Neural progenitor cell (in vitro differentiated cells): ENCODE measurements around the gene SRSF8. TPM values are rescaled to one million over a fixed set of nuclear protein-coding genes. Genes with fewer than 3 reads are reported as not detected.

Experiments used
- DNase-seq: peaks from one replicate; pipeline ENCODE4 v3.0.0-alpha.2; 2016; ENCODE audit warnings: low spot score
- H2AFZ ChIP-seq: fragments of 200-600 bp; sonication (generic); replicated peaks from 2 replicates; pipeline ENCODE4 v1.6.1; 2016; ENCODE audit warnings: antibody characterized with exemption
- H3F3A ChIP-seq: fragments of 200-600 bp; sonication (generic); 2 replicates; pipeline ENCODE4 v1.6.1; 2016; ENCODE audit warnings: antibody characterized with exemption, low read depth
- H3K27ac ChIP-seq: fragments of 200-600 bp; sonication (generic); 2 replicates; pipeline ENCODE4 v1.5.1; 2016; ENCODE audit warnings: mild to moderate bottlenecking
- H3K27me3 ChIP-seq: fragments of 200-600 bp; sonication (generic); 2 replicates; pipeline ENCODE4 v1.6.1; 2016; ENCODE audit warnings: mild to moderate bottlenecking, moderate library complexity
- H3K36me3 ChIP-seq: fragments of 200-600 bp; sonication (generic); 2 replicates; pipeline ENCODE4 v1.5.1; 2016
- H3K4me1 ChIP-seq: fragments of 200-600 bp; sonication (generic); 2 replicates; pipeline ENCODE4 v1.6.1; 2016; ENCODE audit warnings: mixed run types
- H3K4me2 ChIP-seq: fragments of 200-600 bp; sonication (generic); 2 replicates; pipeline ENCODE4 v1.6.1; 2016
- H3K4me3 ChIP-seq: fragments of 200-600 bp; sonication (generic); 2 replicates; pipeline ENCODE4 v1.5.1; 2016
- H3K79me2 ChIP-seq: fragments of 200-600 bp; sonication (generic); 2 replicates; pipeline ENCODE4 v1.6.1; 2016; ENCODE audit warnings: low read depth
- H3K9ac ChIP-seq: fragments of 200-600 bp; sonication (generic); 2 replicates; pipeline ENCODE4 v1.6.1; 2016
- H3K9me3 ChIP-seq: fragments of 200-600 bp; sonication (generic); 2 replicates; pipeline ENCODE4 v1.5.1; 2016; ENCODE audit warnings: low read depth
- H4K20me1 ChIP-seq: fragments of 200-600 bp; sonication (generic); 2 replicates; pipeline ENCODE4 v1.6.1; 2016; ENCODE audit warnings: low read depth
- H3K27ac Mint-ChIP-seq: 3 replicates; pipeline ENCODE4 v1.8.0; 2021; ENCODE audit warnings: mixed read lengths
- H3K27me3 Mint-ChIP-seq: 2 replicates; pipeline ENCODE4 v1.8.0; 2022; ENCODE audit warnings: low read depth, mild to moderate bottlenecking, inconsistent platforms, moderate library complexity, mixed read lengths; ENCODE audit not compliant: insufficient read depth
- H3K36me3 Mint-ChIP-seq: 3 replicates; pipeline ENCODE4 v1.8.0; 2021; ENCODE audit warnings: mixed read lengths
- H3K4me1 Mint-ChIP-seq: 3 replicates; pipeline ENCODE4 v1.8.0; 2021; ENCODE audit warnings: mixed read lengths
- H3K4me3 Mint-ChIP-seq: 3 replicates; pipeline ENCODE4 v1.8.0; 2021; ENCODE audit warnings: mild to moderate bottlenecking, moderate library complexity, mixed read lengths
- H3K9me3 Mint-ChIP-seq: 3 replicates; pipeline ENCODE4 v1.8.0; 2020; ENCODE audit warnings: mixed read lengths
- EZH2 ChIP-seq: fragments of 200-600 bp; sonication (generic); IDR thresholded peaks from 2 replicates; pipeline ENCODE4 v1.6.1; 2017; ENCODE audit warnings: antibody characterized with exemption, mild to moderate bottlenecking, moderate library complexity
- EZH2phosphoT487 ChIP-seq: fragments of 200-600 bp; sonication (generic); IDR thresholded peaks from 2 replicates; pipeline ENCODE4 v1.6.1; 2017; ENCODE audit warnings: antibody characterized with exemption
- total RNA-seq: library from RNA; depleted of rRNA; stranded (reverse); fragments of >200 nt; gene quantifications from 2 replicates; pipeline ENCODE4 v1.2.3, GENCODE V29; 2015; ENCODE audit warnings: low replicate concordance
- TF ChIP-seq, protein P1 (sequence below): fragments of 200-600 bp; sonication (generic); IDR thresholded peaks from 2 replicates; pipeline ENCODE4 v1.5.1; 2017; ENCODE audit warnings: antibody characterized with exemption, mild to moderate bottlenecking

The SRSF8 gene
- total RNA-seq, 1 donor from 2014 or later, result 17.6 TPM

DNA sequence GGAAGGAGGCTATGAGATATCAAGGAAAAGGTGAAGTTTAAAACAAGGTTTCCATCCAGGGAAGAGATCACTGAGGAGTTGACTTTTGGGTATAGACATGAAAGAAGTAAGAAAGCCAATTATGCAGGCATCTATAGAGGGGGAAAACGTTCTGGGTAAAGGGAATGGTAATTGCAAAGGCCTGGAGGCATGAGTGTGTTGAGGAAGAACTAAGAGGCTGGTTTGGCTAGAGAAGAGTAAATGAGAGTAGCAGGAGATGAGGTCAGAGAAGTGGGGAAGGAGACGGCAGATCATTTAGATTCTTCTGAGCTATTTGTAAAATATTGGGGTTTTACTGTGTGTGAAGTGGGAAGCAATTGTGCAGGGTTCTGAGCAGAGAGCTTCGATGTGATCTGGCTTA, 30.5 kb downstream of the SRSF8 start:
- peaks cover 4% of the 10 kb centered on the region for H3K27me3 Mint-ChIP-seq
- H3K4me1 Mint-ChIP-seq, result peaks cover 15% of the 10 kb centered on the region
- Histone ChIP-seq H3K4me2 (no peak overlapping the region), H3K36me3 (no peaks in the 10 kb centered on the region), H3F3A (no peaks in the 10 kb centered on the region), H3K9ac (no peak overlapping the region), H3K27ac (no peak overlapping the region), H3K4me1 (no peaks in the 10 kb centered on the region), H3K9me3 (no peaks in the 10 kb centered on the region), H2AFZ (no peak overlapping the region), H3K4me3 (no peak overlapping the region), H3K27me3 (peaks cover 7% of the 10 kb centered on the region), H3K79me2 (no peaks in the 10 kb centered on the region), H4K20me1 (no peaks in the 10 kb centered on the region)
- no peak for DNase-seq
- TF ChIP-seq, protein P1, sequence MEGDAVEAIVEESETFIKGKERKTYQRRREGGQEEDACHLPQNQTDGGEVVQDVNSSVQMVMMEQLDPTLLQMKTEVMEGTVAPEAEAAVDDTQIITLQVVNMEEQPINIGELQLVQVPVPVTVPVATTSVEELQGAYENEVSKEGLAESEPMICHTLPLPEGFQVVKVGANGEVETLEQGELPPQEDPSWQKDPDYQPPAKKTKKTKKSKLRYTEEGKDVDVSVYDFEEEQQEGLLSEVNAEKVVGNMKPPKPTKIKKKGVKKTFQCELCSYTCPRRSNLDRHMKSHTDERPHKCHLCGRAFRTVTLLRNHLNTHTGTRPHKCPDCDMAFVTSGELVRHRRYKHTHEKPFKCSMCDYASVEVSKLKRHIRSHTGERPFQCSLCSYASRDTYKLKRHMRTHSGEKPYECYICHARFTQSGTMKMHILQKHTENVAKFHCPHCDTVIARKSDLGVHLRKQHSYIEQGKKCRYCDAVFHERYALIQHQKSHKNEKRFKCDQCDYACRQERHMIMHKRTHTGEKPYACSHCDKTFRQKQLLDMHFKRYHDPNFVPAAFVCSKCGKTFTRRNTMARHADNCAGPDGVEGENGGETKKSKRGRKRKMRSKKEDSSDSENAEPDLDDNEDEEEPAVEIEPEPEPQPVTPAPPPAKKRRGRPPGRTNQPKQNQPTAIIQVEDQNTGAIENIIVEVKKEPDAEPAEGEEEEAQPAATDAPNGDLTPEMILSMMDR, result no peak
- TF ChIP-seq EZH2, result no peak
- no peak for TF ChIP-seq EZH2phosphoT487
- H3K27ac Mint-ChIP-seq, result no peak overlapping the region
- no peak overlapping the region for H3K4me3 Mint-ChIP-seq
- H3K36me3 Mint-ChIP-seq, result no peaks in the 10 kb centered on the region
- no peaks in the 10 kb centered on the region for H3K9me3 Mint-ChIP-seq

DNA sequence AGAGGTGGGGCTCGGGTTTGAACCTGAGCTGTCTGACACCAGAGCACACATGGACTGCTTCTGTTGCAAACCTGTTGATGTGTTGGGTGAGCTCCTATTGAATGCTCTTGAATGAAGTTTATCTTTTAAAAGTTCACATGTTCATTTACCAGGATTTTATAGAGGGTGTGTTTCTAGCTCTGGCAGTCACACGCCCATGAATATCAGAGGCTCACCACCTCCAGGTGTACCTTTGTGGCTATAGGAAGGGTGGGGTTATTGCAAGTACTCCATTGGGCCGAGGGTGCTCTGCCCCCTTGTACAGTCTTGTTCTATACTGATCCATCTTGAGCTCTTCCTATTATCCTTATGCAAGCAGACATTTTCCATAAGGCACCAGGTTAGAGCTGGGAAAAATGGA, 32.1 kb downstream of the SRSF8 start:
- Histone ChIP-seq H4K20me1 (no peaks in the 10 kb centered on the region), H3K9ac (no peak overlapping the region), H3K27ac (no peak overlapping the region), H3K4me3 (no peak overlapping the region), H2AFZ (no peak overlapping the region), H3K27me3 (no peaks in the 10 kb centered on the region), H3F3A (no peaks in the 10 kb centered on the region), H3K4me1 (no peaks in the 10 kb centered on the region), H3K79me2 (no peaks in the 10 kb centered on the region), H3K4me2 (no peak overlapping the region), H3K36me3 (no peaks in the 10 kb centered on the region), H3K9me3 (no peaks in the 10 kb centered on the region)
- DNase-seq, result no peak
- Mint-ChIP-seq H3K27me3 (peaks cover 4% of the 10 kb centered on the region), H3K9me3 (no peaks in the 10 kb centered on the region), H3K4me3 (no peak overlapping the region), H3K4me1 (peaks cover 6% of the 10 kb centered on the region), H3K36me3 (no peaks in the 10 kb centered on the region), H3K27ac (no peak overlapping the region)
- TF ChIP-seq, protein P1, result no peak
- TF ChIP-seq EZH2 (no peak), EZH2phosphoT487 (no peak)

DNA sequence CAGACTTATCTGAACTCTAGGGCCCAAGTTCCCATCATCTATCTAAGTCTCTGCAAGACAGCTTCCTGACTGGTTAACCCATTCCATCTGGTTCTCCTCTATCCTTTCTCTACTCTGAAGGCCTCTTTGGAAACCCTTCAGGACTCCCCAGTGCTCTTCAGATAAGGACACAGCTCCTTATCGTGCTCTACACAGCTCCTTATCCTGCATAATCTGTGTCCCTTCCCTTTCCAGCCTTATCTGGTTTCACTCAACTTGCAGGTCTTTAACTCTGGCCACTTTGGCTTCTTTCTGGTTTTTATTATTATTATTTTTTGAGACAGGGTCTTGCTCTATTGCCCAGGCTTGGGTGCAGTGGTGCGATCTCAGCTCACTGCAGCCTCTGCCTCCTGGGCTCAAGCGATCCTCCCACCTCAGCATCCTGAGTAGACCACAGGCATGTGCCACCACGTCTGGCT, 33.5 kb downstream of the SRSF8 start:
- H2AFZ ChIP-seq, result no peak overlapping the region
- Mint-ChIP-seq H3K9me3 (no peaks in the 10 kb centered on the region), H3K36me3 (no peaks in the 10 kb centered on the region), H3K4me3 (no peak overlapping the region), H3K27ac (no peak overlapping the region), H3K4me1 (peaks cover 6% of the 10 kb centered on the region), H3K27me3 (peaks cover 4% of the 10 kb centered on the region)
- no peaks in the 10 kb centered on the region for H3K27me3 ChIP-seq
- no peak for DNase-seq
- H3K4me3 ChIP-seq, result no peak overlapping the region
- H3K4me2 ChIP-seq, result no peak overlapping the region
- no peaks in the 10 kb centered on the region for H3K9me3 ChIP-seq
- H3K36me3 ChIP-seq, result no peaks in the 10 kb centered on the region
- TF ChIP-seq EZH2phosphoT487 (no peak), EZH2 (no peak)
- TF ChIP-seq, protein P1, result no peak
- no peaks in the 10 kb centered on the region for H4K20me1 ChIP-seq
- no peaks in the 10 kb centered on the region for H3F3A ChIP-seq
- no peaks in the 10 kb centered on the region for H3K79me2 ChIP-seq
- H3K4me1 ChIP-seq, result no peaks in the 10 kb centered on the region
- H3K9ac ChIP-seq, result no peak overlapping the region
- H3K27ac ChIP-seq, result no peak overlapping the region
